ENCODE data around the gene MTSS2.

DNA sequence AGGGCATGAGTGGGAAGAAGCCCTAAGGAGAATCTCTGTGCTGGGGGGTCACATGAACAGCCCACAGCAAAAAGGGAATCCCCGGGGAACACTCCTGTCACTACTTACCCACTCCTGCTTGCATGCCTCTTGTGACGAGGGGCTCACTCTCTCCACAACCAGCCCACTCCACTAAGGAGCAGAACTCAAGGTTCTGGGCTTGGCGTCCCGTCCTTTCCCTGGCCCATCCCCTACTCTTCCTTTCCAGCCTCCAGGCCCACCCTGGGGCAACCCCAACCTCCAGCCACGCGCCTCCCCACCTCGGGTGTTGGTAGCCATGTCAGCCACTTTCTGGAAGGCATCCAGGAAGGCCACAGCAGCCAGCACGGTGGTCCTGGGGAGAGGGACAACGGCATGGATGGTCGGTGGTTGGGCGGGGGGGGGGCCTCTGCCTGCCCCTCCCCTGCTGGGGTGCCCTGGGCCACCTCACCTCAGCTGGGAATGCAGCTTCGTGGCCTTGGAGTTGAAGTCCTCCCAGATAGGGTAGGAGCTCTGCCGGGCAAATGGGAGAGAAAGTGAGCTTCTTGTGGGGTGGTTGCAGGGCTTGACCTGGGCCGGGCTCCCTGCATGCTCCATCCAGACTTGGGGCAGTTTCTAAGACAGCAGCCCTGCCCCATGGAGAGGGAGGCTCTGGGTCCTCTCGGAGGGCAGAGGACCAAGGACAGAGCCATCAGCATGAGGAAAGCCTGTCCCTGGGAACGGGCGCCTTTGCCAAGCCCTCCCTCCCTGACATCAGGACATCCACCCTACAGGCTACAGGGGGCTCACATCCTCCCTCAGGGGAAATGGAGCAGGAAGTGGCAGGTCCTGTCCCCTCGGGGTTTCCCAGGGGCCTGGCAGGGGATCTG lies 5.1 kb downstream of the MTSS2 start:
- TF ChIP-seq EP300 (IDR thresholded peaks at IDR 0.05) (no peak), CTCF (IDR thresholded peaks at IDR 0.05) (no peak), POLR2AphosphoS5 (IDR thresholded peaks at IDR 0.05) (no peak)

Measured in stomach (tissue), 4 donors.